Measurements from ENCODE around the gene TSLP. TPM values are rescaled to one million over a fixed set of nuclear protein-coding genes. Genes with fewer than 3 reads are reported as not detected.

Gene TSLP
- total and polyA plus RNA-seq, 4 donors: 0.09 to 0.22 (median 0.17) TPM

Other genes with a start within 250 kb of the TSLP start
- gene WDR36, start 20.6 kb downstream of the TSLP start, total RNA-seq: 10 to 100 TPM; 31.6 to 44.9 TPM
- gene WDR36, start 20.6 kb downstream of the TSLP start, polyA plus RNA-seq (ENCODE audit: insufficient read length in 2 of 2): 10 to 100 TPM; 12.6 to 17.0 TPM
- gene CAMK4, start 152.7 kb downstream of the TSLP start, total RNA-seq: 10 to 100 TPM; 15.8 to 49.1 TPM
- gene CAMK4, start 152.7 kb downstream of the TSLP start, polyA plus RNA-seq (ENCODE audit: insufficient read length in 2 of 2): 10 to 100 TPM; 19.3 to 30.7 TPM